ENCODE data around the gene SOWAHA.
A peak's percentile ranks its signal among the peaks of the same experiment; 100 is the strongest.

Gene SOWAHA

GRCh38 chr5:132773601-132774355, 39.3 kb upstream of the SOWAHA start:
- TF ChIP-seq CTCF (IDR thresholded peaks at IDR 0.05; ENCODE audit: low read depth, low read length, missing control alignments), result no peak
- no peak for DNase-seq (ENCODE audit: extremely low read depth, low read depth)

GRCh38 chr5:132774406-132774805, 38.7 kb upstream of the SOWAHA start:
- TF ChIP-seq CTCF (IDR thresholded peaks at IDR 0.05; ENCODE audit: low read depth, low read length, missing control alignments), result no peak

More at GRCh38 chr5:132773601-132774355, 39.3 kb upstream of the SOWAHA start:
- H3K4me3 ChIP-seq (replicated peaks; ENCODE audit: low read depth, low read length), result no peak overlapping the region

GRCh38 chr5:132774896-132775295, 38.2 kb upstream of the SOWAHA start:
- DNase-seq (ENCODE audit: extremely low read depth, low read depth), result no peak
- no peak overlapping the region for H3K4me3 ChIP-seq (replicated peaks; ENCODE audit: low read depth, low read length)
- TF ChIP-seq CTCF (IDR thresholded peaks at IDR 0.05; ENCODE audit: low read depth, low read length, missing control alignments), result no peak

More at GRCh38 chr5:132774406-132774805, 38.7 kb upstream of the SOWAHA start:
- no peak for DNase-seq (ENCODE audit: extremely low read depth, low read depth)
- H3K4me3 ChIP-seq (replicated peaks; ENCODE audit: low read depth, low read length), result no peak overlapping the region

- DNase-seq (ENCODE audit: extremely low read depth, low read depth), result no peak
- H3K4me3 ChIP-seq (replicated peaks; ENCODE audit: low read depth, low read length), result peak overlapping the region; percentile 65
- no peak for TF ChIP-seq CTCF (IDR thresholded peaks at IDR 0.05; ENCODE audit: low read depth, low read length, missing control alignments)
These were observed 37.6 kb upstream of the SOWAHA start for GRCh38 chr5:132775476-132775961.

- no peak for DNase-seq (ENCODE audit: extremely low read depth, low read depth)
- TF ChIP-seq CTCF (IDR thresholded peaks at IDR 0.05; ENCODE audit: low read depth, low read length, missing control alignments), result no peak
- H3K4me3 ChIP-seq (replicated peaks; ENCODE audit: low read depth, low read length), result peak overlapping the region; percentile 65
These were observed 36.8 kb upstream of the SOWAHA start for GRCh38 chr5:132776131-132776937.

GRCh38 chr5:132776938-132777208, 36.2 kb upstream of the SOWAHA start:
- no peak for TF ChIP-seq CTCF (IDR thresholded peaks at IDR 0.05; ENCODE audit: low read depth, low read length, missing control alignments)
- H3K4me3 ChIP-seq (replicated peaks; ENCODE audit: low read depth, low read length), result peak overlapping the region; percentile 65
- no peak for DNase-seq (ENCODE audit: extremely low read depth, low read depth)

Measured in HFF-Myc (cell line).